ENCODE data around the gene R3HDM1. TPM values are rescaled to one million over a fixed set of nuclear protein-coding genes. Genes with fewer than 3 reads are reported as not detected.
A peak's percentile ranks its signal among the peaks of the same experiment; 100 is the strongest.

Gene R3HDM1
- total and polyA plus RNA-seq, 2 experiments from 2014 or later = 24.8 to 32.7 TPM

GRCh38 chr2:135552887-135553286 lies 21.6 kb downstream of the R3HDM1 start:
- H3K9me3 ChIP-seq (ENCODE audit: low read depth) = no peaks in the 10 kb centered on the region
- H3K27ac ChIP-seq = no peak overlapping the region
- H3K4me3 ChIP-seq = no peak overlapping the region
- no peaks in the 10 kb centered on the region for H3K27me3 ChIP-seq
- H3K36me3 ChIP-seq = no peaks in the 10 kb centered on the region
- TF ChIP-seq CTCF (IDR thresholded peaks at IDR 0.05; ENCODE audit: low read depth, low read length) = no peak
- no peak for DNase-seq (ENCODE audit: low read depth in 1 of 2, low spot score in 1 of 2)
- no peaks in the 10 kb centered on the region for H3K4me1 ChIP-seq (ENCODE audit: low read depth)

DNA sequence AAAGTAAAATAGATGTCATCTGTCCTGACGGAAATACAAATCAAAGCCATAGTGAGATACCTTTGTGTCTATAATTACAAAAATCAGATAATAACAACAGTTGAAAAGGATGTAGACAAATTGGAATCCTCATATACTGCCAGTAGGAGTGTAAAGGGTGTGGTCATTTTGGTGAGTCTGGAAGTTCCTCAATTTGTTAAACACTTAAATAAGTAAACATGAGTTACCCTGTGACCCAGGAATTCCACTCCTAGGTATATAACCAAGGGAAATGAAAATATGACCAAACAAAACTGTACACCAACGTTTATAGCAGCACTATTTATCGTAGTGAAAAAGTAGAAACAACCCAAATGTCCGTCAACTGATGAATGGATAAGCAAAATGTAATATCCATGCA lies 24.0 kb downstream of the R3HDM1 start:
- no peak for DNase-seq (ENCODE audit: low read depth in 1 of 2, low spot score in 1 of 2)
- Histone ChIP-seq H3K4me3 (no peak overlapping the region), H3K4me1 (ENCODE audit: low read depth) (peaks cover 10% of the 10 kb centered on the region), H3K9me3 (ENCODE audit: low read depth) (no peaks in the 10 kb centered on the region), H3K36me3 (no peaks in the 10 kb centered on the region), H3K27ac (no peak overlapping the region), H3K27me3 (no peaks in the 10 kb centered on the region)
- TF ChIP-seq CTCF (IDR thresholded peaks at IDR 0.05; ENCODE audit: low read depth, low read length) = no peak

GRCh38 chr2:135557530-135557929 lies 26.2 kb downstream of the R3HDM1 start:
- Histone ChIP-seq H3K4me1 (ENCODE audit: low read depth) (peaks cover 10% of the 10 kb centered on the region), H3K27ac (no peak overlapping the region), H3K27me3 (no peaks in the 10 kb centered on the region), H3K4me3 (no peak overlapping the region), H3K36me3 (no peaks in the 10 kb centered on the region), H3K9me3 (ENCODE audit: low read depth) (no peaks in the 10 kb centered on the region)
- DNase-seq (ENCODE audit: low read depth in 1 of 2, low spot score in 1 of 2) = peak in 1 of 2 donors; percentile 3
- TF ChIP-seq CTCF (IDR thresholded peaks at IDR 0.05; ENCODE audit: low read depth, low read length) = no peak

DNA sequence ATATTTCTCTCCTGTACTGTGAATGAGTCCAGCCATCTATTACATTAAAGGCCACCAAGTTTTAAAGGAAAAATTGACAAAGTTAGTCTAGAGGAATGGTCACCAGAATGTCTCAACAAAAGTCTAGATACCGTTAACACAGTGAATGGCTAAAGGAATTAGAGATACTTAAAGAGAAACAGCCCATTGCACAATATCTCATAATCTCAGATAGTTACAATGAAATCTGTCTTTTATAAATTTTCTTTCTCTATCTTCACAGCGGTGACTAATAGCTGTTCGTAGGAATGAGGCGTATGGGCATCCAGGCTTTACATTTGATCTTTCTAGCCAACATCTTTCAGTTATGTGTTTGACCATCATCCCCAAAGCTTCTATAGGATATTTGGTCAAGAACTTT lies 30.6 kb downstream of the R3HDM1 start:
- Histone ChIP-seq H3K4me3 (no peak overlapping the region), H3K36me3 (no peaks in the 10 kb centered on the region), H3K27me3 (no peaks in the 10 kb centered on the region), H3K9me3 (ENCODE audit: low read depth) (no peaks in the 10 kb centered on the region), H3K4me1 (ENCODE audit: low read depth) (peaks cover 10% of the 10 kb centered on the region), H3K27ac (no peak overlapping the region)
- TF ChIP-seq CTCF (IDR thresholded peaks at IDR 0.05; ENCODE audit: low read depth, low read length) = no peak
- peak in 1 of 2 donors; percentile 53 for DNase-seq (ENCODE audit: low read depth in 1 of 2, low spot score in 1 of 2)

DNA sequence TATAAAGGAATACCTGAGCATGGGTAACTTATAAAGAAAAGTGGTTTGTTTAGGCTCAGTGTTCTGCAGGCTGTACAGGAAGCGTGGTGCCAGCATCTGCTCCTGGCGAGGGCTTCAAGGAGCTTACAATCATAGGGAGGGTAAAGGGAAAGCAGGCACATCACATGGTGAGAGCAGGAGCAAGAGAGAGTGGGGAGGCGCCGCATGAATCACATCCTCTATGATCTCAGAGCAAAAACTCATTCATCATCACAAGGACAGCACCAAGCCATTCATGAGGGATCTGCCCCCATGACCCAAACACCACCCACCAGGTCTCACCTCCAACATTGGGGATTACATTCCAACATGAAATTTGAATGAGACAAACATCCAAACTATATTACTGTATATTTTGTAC lies 32.5 kb downstream of the R3HDM1 start:
- Histone ChIP-seq H3K4me3 (no peak overlapping the region), H3K27me3 (no peaks in the 10 kb centered on the region), H3K4me1 (ENCODE audit: low read depth) (peaks cover 10% of the 10 kb centered on the region), H3K9me3 (ENCODE audit: low read depth) (no peaks in the 10 kb centered on the region), H3K27ac (no peak overlapping the region), H3K36me3 (no peaks in the 10 kb centered on the region)
- no peak for TF ChIP-seq CTCF (IDR thresholded peaks at IDR 0.05; ENCODE audit: low read depth, low read length)
- peak in 1 of 2 donors; percentile 15 for DNase-seq (ENCODE audit: low read depth in 1 of 2, low spot score in 1 of 2)

DNA sequence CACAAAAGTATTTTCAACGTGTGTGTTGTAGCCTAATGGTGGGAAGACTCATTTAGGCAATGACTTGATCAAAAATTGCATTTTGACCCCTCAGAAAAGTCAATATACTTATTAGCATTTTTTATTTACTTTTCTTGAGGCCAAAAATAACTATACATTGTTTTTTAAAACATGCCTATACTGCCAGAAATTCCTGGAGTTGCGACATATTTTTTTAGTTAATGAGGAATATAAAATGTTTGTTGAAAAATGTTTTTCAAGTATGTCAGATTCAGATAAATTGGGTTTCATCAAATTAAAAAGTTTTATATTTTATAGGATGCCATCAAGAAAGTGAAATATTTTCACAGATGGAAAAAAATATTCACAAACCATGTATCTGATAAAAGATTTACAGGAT lies 39.6 kb downstream of the R3HDM1 start:
- Histone ChIP-seq H3K27me3 (no peaks in the 10 kb centered on the region), H3K4me3 (no peak overlapping the region), H3K36me3 (no peaks in the 10 kb centered on the region), H3K9me3 (ENCODE audit: low read depth) (no peaks in the 10 kb centered on the region), H3K4me1 (ENCODE audit: low read depth) (no peaks in the 10 kb centered on the region), H3K27ac (no peak overlapping the region)
- no peak for TF ChIP-seq CTCF (IDR thresholded peaks at IDR 0.05; ENCODE audit: low read depth, low read length)
- DNase-seq (ENCODE audit: low read depth in 1 of 2, low spot score in 1 of 2) = no peak

All from cardiac muscle cell (in vitro differentiated cells and primary cell).